Measurements from ENCODE around the gene PTPRR. TPM values are rescaled to one million over a fixed set of nuclear protein-coding genes. Genes with fewer than 3 reads are reported as not detected.
"Not testable (repeated sequence)": the region's sequence is repeated elsewhere in the genome, so short reads cannot be mapped to it uniquely, and the experiment has no call there.

The PTPRR gene
- total RNA-seq, 2 donors from 2014 or later: 0.32 to 2.4 TPM

GRCh38 chr12:70745048-70745447, 175.5 kb downstream of the PTPRR start:
- Histone ChIP-seq H3K27me3 (replicated peaks; ENCODE audit: insufficient read depth) (no peaks in the 10 kb centered on the region), H3K9me3 (no peaks in the 10 kb centered on the region), H3K4me1 (replicated peaks) (no peaks in the 10 kb centered on the region), H3K4me3 (no peak overlapping the region), H3K27ac (no peak overlapping the region), H3K36me3 (no peaks in the 10 kb centered on the region)
- DNase-seq (ENCODE audit: low spot score): no peak
- WGBS: 77% methylated on average over 7 of the region's 7 CpGs
- TF ChIP-seq POLR2AphosphoS5 (IDR thresholded peaks at IDR 0.05) (no peak), POLR2A (IDR thresholded peaks at IDR 0.05) (no peak)
- TF ChIP-seq, protein P1, sequence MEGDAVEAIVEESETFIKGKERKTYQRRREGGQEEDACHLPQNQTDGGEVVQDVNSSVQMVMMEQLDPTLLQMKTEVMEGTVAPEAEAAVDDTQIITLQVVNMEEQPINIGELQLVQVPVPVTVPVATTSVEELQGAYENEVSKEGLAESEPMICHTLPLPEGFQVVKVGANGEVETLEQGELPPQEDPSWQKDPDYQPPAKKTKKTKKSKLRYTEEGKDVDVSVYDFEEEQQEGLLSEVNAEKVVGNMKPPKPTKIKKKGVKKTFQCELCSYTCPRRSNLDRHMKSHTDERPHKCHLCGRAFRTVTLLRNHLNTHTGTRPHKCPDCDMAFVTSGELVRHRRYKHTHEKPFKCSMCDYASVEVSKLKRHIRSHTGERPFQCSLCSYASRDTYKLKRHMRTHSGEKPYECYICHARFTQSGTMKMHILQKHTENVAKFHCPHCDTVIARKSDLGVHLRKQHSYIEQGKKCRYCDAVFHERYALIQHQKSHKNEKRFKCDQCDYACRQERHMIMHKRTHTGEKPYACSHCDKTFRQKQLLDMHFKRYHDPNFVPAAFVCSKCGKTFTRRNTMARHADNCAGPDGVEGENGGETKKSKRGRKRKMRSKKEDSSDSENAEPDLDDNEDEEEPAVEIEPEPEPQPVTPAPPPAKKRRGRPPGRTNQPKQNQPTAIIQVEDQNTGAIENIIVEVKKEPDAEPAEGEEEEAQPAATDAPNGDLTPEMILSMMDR (IDR thresholded peaks at IDR 0.05): no peak
- intact Hi-C loops (cut with DNase I): no loop called here

DNA sequence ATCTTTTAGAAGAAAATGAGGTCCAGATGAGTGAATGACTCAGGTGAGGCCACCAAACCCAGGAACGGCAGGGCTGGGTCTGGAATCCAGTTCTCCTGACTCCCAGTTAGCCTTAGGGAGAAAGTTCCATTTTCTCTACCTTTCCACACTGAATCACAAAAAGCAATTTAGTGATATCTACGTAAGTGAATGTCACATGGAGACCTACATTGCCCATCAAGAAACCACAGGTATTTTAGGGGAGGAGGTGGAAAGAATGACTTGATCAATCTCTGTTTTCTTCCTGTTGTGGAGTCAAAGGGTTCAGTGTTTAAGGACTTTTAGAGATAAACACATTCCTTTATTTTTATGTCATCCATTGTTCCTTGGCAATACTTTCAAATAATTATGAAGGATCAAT, 176.4 kb downstream of the PTPRR start:
- H3K9me3 ChIP-seq: no peaks in the 10 kb centered on the region
- intact Hi-C loops (cut with DNase I): no loop called here
- no peak overlapping the region for H3K27ac ChIP-seq
- no peak overlapping the region for H3K4me3 ChIP-seq
- no peaks in the 10 kb centered on the region for H3K4me1 ChIP-seq (replicated peaks)
- 69% methylated on average over 2 of the region's 2 CpGs for WGBS
- H3K27me3 ChIP-seq (replicated peaks; ENCODE audit: insufficient read depth): no peaks in the 10 kb centered on the region
- no peak for DNase-seq (ENCODE audit: low spot score)
- H3K36me3 ChIP-seq: no peaks in the 10 kb centered on the region
- TF ChIP-seq POLR2A (IDR thresholded peaks at IDR 0.05) (no peak), POLR2AphosphoS5 (IDR thresholded peaks at IDR 0.05) (no peak)
- TF ChIP-seq, protein P1 (IDR thresholded peaks at IDR 0.05): no peak

- no peak for TF ChIP-seq POLR2AphosphoS5 (IDR thresholded peaks at IDR 0.05)
- Histone ChIP-seq H3K27ac (no peak overlapping the region), H3K36me3 (no peaks in the 10 kb centered on the region), H3K9me3 (no peaks in the 10 kb centered on the region), H3K27me3 (replicated peaks; ENCODE audit: insufficient read depth) (no peaks in the 10 kb centered on the region), H3K4me3 (no peak overlapping the region), H3K4me1 (replicated peaks) (no peaks in the 10 kb centered on the region)
- 69% methylated on average over 4 of the region's 4 CpGs for WGBS
- intact Hi-C loops (cut with DNase I): no loop called here
- no peak for DNase-seq (ENCODE audit: low spot score)
These were observed 179.3 kb downstream of the PTPRR start for GRCh38 chr12:70741256-70741655.

DNA sequence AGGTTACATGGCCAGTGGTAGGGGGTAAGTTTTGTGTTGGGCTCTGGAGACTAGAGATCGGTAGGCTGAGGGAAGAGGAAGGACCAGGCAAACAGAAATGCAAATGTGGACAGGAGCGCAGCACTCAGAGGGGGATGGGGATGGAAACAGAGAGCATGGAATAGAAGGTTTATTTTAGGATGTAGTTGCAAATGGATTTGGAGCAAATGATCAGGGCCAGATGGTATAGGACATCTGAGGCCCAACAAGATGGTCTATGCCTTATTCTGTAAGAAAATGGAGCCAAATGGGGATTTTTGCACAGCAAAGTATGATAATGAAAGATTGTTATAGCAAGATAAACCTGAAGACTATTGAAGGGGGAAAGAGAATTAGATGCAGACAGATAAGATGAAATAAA, 180.8 kb downstream of the PTPRR start:
- 94% methylated on average over 2 of the region's 2 CpGs for WGBS
- Histone ChIP-seq H3K4me3 (no peak overlapping the region), H3K36me3 (no peaks in the 10 kb centered on the region), H3K27me3 (replicated peaks; ENCODE audit: insufficient read depth) (no peaks in the 10 kb centered on the region), H3K4me1 (replicated peaks) (no peaks in the 10 kb centered on the region), H3K9me3 (no peaks in the 10 kb centered on the region), H3K27ac (no peak overlapping the region)
- intact Hi-C loops (cut with DNase I): no loop called here
- TF ChIP-seq, protein P1 (IDR thresholded peaks at IDR 0.05): no peak
- TF ChIP-seq POLR2A (IDR thresholded peaks at IDR 0.05) (no peak), POLR2AphosphoS5 (IDR thresholded peaks at IDR 0.05) (no peak)
- no peak for DNase-seq (ENCODE audit: low spot score)

DNA sequence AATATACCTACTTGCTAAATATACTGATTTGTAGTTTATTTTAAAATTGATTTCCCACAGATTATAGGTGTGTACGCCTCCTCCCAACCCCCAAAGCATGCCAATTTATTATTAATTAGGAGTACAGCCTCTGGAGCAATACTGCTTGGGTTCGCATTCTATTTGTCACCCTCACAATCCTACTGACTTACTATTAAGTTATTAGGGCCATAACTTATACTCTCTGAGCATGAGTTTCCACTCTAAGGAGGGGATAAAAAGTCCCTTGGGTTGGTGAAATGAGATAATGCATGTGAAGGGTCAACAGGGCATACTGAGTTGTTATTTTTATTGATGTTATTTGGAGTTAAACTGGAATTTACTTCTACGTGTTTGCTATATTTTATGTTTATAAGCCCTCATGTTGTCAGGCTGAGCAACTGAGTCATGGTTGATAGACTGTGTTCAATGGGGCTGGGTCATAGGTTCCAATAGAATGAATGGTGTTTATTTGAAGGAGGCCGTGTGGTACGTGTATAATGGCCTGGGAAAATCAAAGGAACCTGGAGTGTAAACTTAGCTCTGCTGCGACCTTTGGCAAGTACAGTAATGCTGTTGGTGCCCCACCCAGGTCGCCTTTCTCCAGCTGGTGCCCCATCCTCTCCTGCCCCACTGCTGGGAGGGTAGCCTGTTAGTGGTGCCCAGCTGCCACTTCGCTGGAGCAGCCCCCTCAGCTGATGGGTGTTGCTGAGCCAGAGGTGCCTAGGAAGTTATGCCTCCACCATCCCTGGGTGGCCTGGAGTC, 184.0 kb downstream of the PTPRR start:
- no peak overlapping the region for H3K4me3 ChIP-seq
- 88% methylated on average over 8 of the region's 8 CpGs for WGBS
- DNase-seq (ENCODE audit: low spot score): no peak
- H3K9me3 ChIP-seq: no peaks in the 10 kb centered on the region
- no peak overlapping the region for H3K27ac ChIP-seq
- no peaks in the 10 kb centered on the region for H3K27me3 ChIP-seq (replicated peaks; ENCODE audit: insufficient read depth)
- intact Hi-C loops (cut with DNase I): no loop called here
- H3K4me1 ChIP-seq (replicated peaks): no peaks in the 10 kb centered on the region
- no peak for TF ChIP-seq POLR2A (IDR thresholded peaks at IDR 0.05)
- no peak for TF ChIP-seq POLR2AphosphoS5 (IDR thresholded peaks at IDR 0.05)
- TF ChIP-seq, protein P1 (IDR thresholded peaks at IDR 0.05): no peak
- no peaks in the 10 kb centered on the region for H3K36me3 ChIP-seq

DNA sequence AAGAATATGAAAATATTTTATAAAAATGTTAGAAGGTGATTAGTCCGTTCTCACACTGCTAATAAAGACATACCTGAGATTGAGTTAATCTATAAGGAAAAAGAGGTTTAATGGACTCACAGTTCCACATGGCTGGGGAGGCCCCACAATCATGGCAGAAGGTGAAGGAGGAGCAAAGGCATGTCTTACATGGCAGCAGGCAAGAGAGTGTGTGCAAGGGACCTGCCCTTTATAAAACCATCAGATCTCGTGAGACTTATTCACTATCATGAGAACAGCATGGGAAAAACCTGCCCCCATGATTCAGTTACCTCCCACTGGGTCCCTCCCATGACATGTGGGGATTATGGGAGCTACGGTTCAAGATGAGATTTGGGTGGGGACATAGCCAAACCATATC, 185.3 kb downstream of the PTPRR start:
- H3K4me1 ChIP-seq (replicated peaks); H3K36me3 ChIP-seq; DNase-seq (ENCODE audit: low spot score); H3K27ac ChIP-seq; H3K9me3 ChIP-seq; H3K4me3 ChIP-seq; intact Hi-C loops (cut with DNase I); H3K27me3 ChIP-seq (replicated peaks; ENCODE audit: insufficient read depth): not testable (repeated sequence)
- WGBS: 91% methylated on average over 3 of the region's 3 CpGs

Measured in prostate gland (tissue), 2 donors.